H9 (cell line): ENCODE data around the gene DLX2. TPM values are rescaled to one million over a fixed set of nuclear protein-coding genes. Genes with fewer than 3 reads are reported as not detected.

Source experiments
- DNase-seq: peaks from one replicate; pipeline ENCODE4 v3.0.0-alpha.2; 2017
- H2AFZ ChIP-seq: one replicate; pipeline ENCODE4 v1.6.1; 2013; ENCODE audit warnings: mild to moderate bottlenecking, low read length, control low read depth, moderate library complexity
- H2AK5ac ChIP-seq: 2 replicates; pipeline ENCODE4 v1.6.1; 2013; ENCODE audit warnings: low read length, control low read depth, mixed read lengths; ENCODE audit not compliant: insufficient read length
- H2BK120ac ChIP-seq: one replicate; pipeline ENCODE4 v1.6.1; 2013; ENCODE audit warnings: low read depth, mild to moderate bottlenecking, low read length, control low read depth, inconsistent platforms; ENCODE audit not compliant: poor library complexity, severe bottlenecking
- H2BK12ac ChIP-seq: 2 replicates; pipeline ENCODE4 v1.6.1; 2013; ENCODE audit warnings: low read length, control low read depth, mixed read lengths, low read depth; ENCODE audit not compliant: insufficient read length
- H2BK15ac ChIP-seq: 2 replicates; pipeline ENCODE4 v1.6.1; 2013; ENCODE audit warnings: low read depth, low read length, control low read depth
- H2BK20ac ChIP-seq: one replicate; pipeline ENCODE4 v1.6.1; 2013; ENCODE audit warnings: low read depth, mild to moderate bottlenecking, low read length, control low read depth, inconsistent platforms; ENCODE audit not compliant: poor library complexity, severe bottlenecking
- H2BK5ac ChIP-seq: 2 replicates; pipeline ENCODE4 v1.6.1; 2013; ENCODE audit warnings: low read length, control low read depth, mixed read lengths; ENCODE audit not compliant: insufficient read length
- H3K14ac ChIP-seq: 2 replicates; pipeline ENCODE4 v1.6.1; 2013; ENCODE audit warnings: low read length, control low read depth; ENCODE audit not compliant: insufficient read depth
- H3K18ac ChIP-seq: 2 replicates; pipeline ENCODE4 v1.6.1; 2013; ENCODE audit warnings: low read depth, mild to moderate bottlenecking, mixed read lengths, low read length, control low read depth; ENCODE audit not compliant: insufficient read length
- H3K23ac ChIP-seq: 2 replicates; pipeline ENCODE4 v1.6.1; 2013; ENCODE audit warnings: low read length, control low read depth, mixed read lengths, low read depth; ENCODE audit not compliant: insufficient read length
- H3K23me2 ChIP-seq: 2 replicates; pipeline ENCODE4 v1.6.1; 2013; ENCODE audit warnings: low read depth, mild to moderate bottlenecking, mixed read lengths, low read length, control low read depth; ENCODE audit not compliant: insufficient read length, poor library complexity, severe bottlenecking
- H3K27ac ChIP-seq: 2 replicates; pipeline ENCODE4 v1.5.1; 2013; ENCODE audit warnings: low read length, control low read depth, mixed read lengths, low read depth; ENCODE audit not compliant: insufficient read length
- H3K27me3 ChIP-seq: 2 replicates; pipeline ENCODE4 v1.6.1; 2013; ENCODE audit warnings: low read length, control low read depth, inconsistent platforms; ENCODE audit not compliant: insufficient read depth
- H3K4ac ChIP-seq: 2 replicates; pipeline ENCODE4 v1.6.1; 2013; ENCODE audit warnings: low read depth, mild to moderate bottlenecking, control low read depth, inconsistent platforms, low read length, moderate library complexity
- H3K4me1 ChIP-seq: 2 replicates; pipeline ENCODE4 v1.6.1; 2013; ENCODE audit warnings: low read length, control low read depth, inconsistent platforms; ENCODE audit not compliant: insufficient read depth
- H3K4me2 ChIP-seq: 2 replicates; pipeline ENCODE4 v1.6.1; 2013; ENCODE audit warnings: low read length, control low read depth, mixed read lengths; ENCODE audit not compliant: insufficient read length, insufficient read depth
- H3K56ac ChIP-seq: 2 replicates; pipeline ENCODE4 v1.6.1; 2013; ENCODE audit warnings: low read depth, mild to moderate bottlenecking, mixed read lengths, low read length, control low read depth; ENCODE audit not compliant: insufficient read length
- H3K79me1 ChIP-seq: 2 replicates; pipeline ENCODE4 v1.6.1; 2013; ENCODE audit warnings: low read depth, mild to moderate bottlenecking, moderate library complexity, low read length, control low read depth, inconsistent platforms; ENCODE audit not compliant: insufficient read depth, poor library complexity, severe bottlenecking
- H3K79me2 ChIP-seq: 2 replicates; pipeline ENCODE4 v1.6.1; 2013; ENCODE audit warnings: low read length, control low read depth, inconsistent platforms; ENCODE audit not compliant: insufficient read depth
- H3K9ac ChIP-seq: 2 replicates; pipeline ENCODE4 v1.6.1; 2013; ENCODE audit warnings: low read length, control low read depth, mixed read lengths; ENCODE audit not compliant: insufficient read length; ENCODE audit errors: extremely low read depth
- H3K9me3 ChIP-seq: one replicate; pipeline ENCODE4 v1.6.1; 2013; ENCODE audit warnings: low read depth, low read length, inconsistent platforms; ENCODE audit not compliant: control insufficient read depth
- H3T11ph ChIP-seq: one replicate; pipeline ENCODE4 v1.6.1; 2013; ENCODE audit warnings: mild to moderate bottlenecking, low read length, control low read depth, inconsistent platforms
- H4K20me1 ChIP-seq: one replicate; pipeline ENCODE4 v1.6.1; 2013; ENCODE audit not compliant: control insufficient read depth, insufficient read length, insufficient read depth
- H4K5ac ChIP-seq: 2 replicates; pipeline ENCODE4 v1.6.1; 2013; ENCODE audit warnings: low read depth, mild to moderate bottlenecking, mixed read lengths, low read length, control low read depth; ENCODE audit not compliant: insufficient read length
- H4K8ac ChIP-seq: replicated peaks from 2 replicates; pipeline ENCODE4 v1.6.1; 2013; ENCODE audit warnings: low read length, control low read depth, mixed read lengths, low read depth; ENCODE audit not compliant: insufficient read length
- H4K91ac ChIP-seq: 2 replicates; pipeline ENCODE4 v1.6.1; 2013; ENCODE audit warnings: low read depth, mild to moderate bottlenecking, moderate library complexity, mixed read lengths, low read length, control low read depth; ENCODE audit not compliant: insufficient read length
- H3K27ac Mint-ChIP-seq, 3 experiments: 2 replicates in 2 of 3; 3 replicates in 1 of 3; pipeline ENCODE4 v1.8.0; 2020 to 2021; ENCODE audit warnings: mixed read lengths in 3 of 3, mild to moderate bottlenecking in 1 of 3, moderate library complexity in 1 of 3
- H3K27me3 Mint-ChIP-seq: 2 replicates; pipeline ENCODE4 v1.8.0; 2021; ENCODE audit warnings: low read depth, mild to moderate bottlenecking, moderate library complexity, mixed read lengths
- H3K36me3 Mint-ChIP-seq, 3 experiments: 2 replicates in 2 of 3; 3 replicates in 1 of 3; pipeline ENCODE4 v1.8.0; 2020 to 2021; ENCODE audit warnings: low read depth in 3 of 3, mixed read lengths in 3 of 3; ENCODE audit not compliant: insufficient read depth in 1 of 3
- H3K4me1 Mint-ChIP-seq, 2 experiments: 2 replicates each; pipeline ENCODE4 v1.8.0; 2020; ENCODE audit warnings: mixed read lengths in 2 of 2
- H3K4me3 Mint-ChIP-seq, 2 experiments: 2 replicates in 1 of 2; 3 replicates in 1 of 2; pipeline ENCODE4 v1.8.0; 2020 to 2021; ENCODE audit warnings: mild to moderate bottlenecking in 2 of 2, mixed read lengths in 2 of 2, moderate library complexity in 1 of 2
- H3K9me3 Mint-ChIP-seq, 2 experiments: 2 replicates in 1 of 2; 3 replicates in 1 of 2; pipeline ENCODE4 v1.8.0; 2020; ENCODE audit warnings: mild to moderate bottlenecking in 2 of 2, mixed read lengths in 2 of 2, moderate library complexity in 1 of 2
- CTCF ChIP-seq: fragments of 200-600 bp; sonication (generic); conservative IDR thresholded peaks from 3 replicates; pipeline ENCODE4 v1.8.0; 2021; ENCODE audit warnings: antibody characterized with exemption, mild to moderate bottlenecking
- WGBS: extraction: QIAGEN DNeasy Blood & Tissue Kit; methylation state at CpG from one replicate; pipeline ENCODE4 v1.1.7; 2013; ENCODE audit warnings: missing lambda C conversion rate, low lambda C conversion rate, mixed read lengths; ENCODE audit not compliant: insufficient read length; ENCODE audit errors: extremely low coverage; 5-methylcytosine and 5-hydroxymethylcytosine counted together
- total RNA-seq: library from RNA; stranded (reverse); gene quantifications from 2 replicates; pipeline ENCODE4 v1.2.1, GENCODE V29; 2021

The DLX2 gene
- total RNA-seq, 1 experiment from 2014 or later = not detected

DNA sequence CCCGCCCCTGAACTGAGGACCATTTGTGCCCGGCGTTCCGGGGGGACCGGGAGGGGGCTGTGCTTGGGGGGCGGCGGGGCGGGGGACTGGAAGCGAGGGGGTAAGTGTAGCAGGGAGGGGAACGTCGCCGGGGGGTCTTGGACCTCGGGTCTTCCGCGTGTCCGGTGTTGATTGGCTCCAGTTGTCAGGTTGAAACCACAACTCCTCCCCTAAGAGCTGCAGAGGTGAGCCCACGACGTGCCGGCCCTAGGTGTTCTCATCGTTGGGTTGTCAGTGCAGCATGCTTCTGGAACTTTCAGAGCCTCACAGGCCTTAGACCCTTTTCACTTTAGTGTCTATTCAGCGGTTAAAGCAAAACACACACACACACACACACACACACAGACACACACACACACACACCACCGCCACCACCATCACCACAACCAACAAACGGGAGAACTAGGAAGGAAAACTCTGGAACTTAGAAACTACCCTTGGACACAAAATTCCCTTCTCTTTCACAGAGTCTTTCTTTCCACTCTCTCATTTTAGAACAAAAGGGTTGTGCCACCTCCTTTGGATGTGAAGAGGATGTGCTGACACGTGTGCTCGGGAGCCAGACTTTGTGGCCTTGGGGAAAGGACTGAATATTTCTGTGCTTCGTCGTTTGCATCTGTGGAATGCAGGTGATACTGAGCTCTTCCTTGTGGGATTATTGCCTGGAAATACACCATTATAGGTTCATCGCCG, 6.7 kb upstream of the DLX2 start:
- WGBS = no CpG with 5 or more reads among the region's 29 CpGs
- Histone ChIP-seq H3K4me1 (no peaks in the 10 kb centered on the region; the same call in 1 of the 2 replicates), H4K91ac (no peak overlapping the region), H2BK5ac (no peak overlapping the region), H3K23ac (no peak overlapping the region), H2BK12ac (no peak overlapping the region), H2AK5ac (no peak overlapping the region), H3K9me3 (no peaks in the 10 kb centered on the region), H3K79me1 (no peaks in the 10 kb centered on the region), H3K27me3 (peaks cover 56% of the 10 kb centered on the region), H3K4ac (no peak overlapping the region), H4K20me1 (no peaks in the 10 kb centered on the region), H2AFZ (no peak overlapping the region), H2BK15ac (no peak overlapping the region), H2BK20ac (no peak overlapping the region), H3K14ac (no peak overlapping the region), H3K56ac (no peak overlapping the region), H3K9ac (no peak overlapping the region), H3K4me2 (peak overlapping the region; percentile 33), H4K5ac (no peak overlapping the region), H3T11ph (no peak overlapping the region), H3K79me2 (no peaks in the 10 kb centered on the region), H4K8ac (no peak overlapping the region), H3K23me2 (peaks cover 11% of the 10 kb centered on the region), H2BK120ac (no peak overlapping the region), H3K18ac (no peak overlapping the region), H3K27ac (no peak overlapping the region)
- Mint-ChIP-seq H3K9me3 (peaks cover 2 to 9% of the 10 kb centered on the region in 2 experiments; a peak in 3 of 5 replicates), H3K27me3 (peaks cover 57% of the 10 kb centered on the region), H3K36me3 (no peaks in the 10 kb centered on the region), H3K27ac (no peak overlapping the region), H3K4me1 (peaks cover 20 to 32% of the 10 kb centered on the region in 2 experiments), H3K4me3 (peak overlapping the region in 1 of 2 experiments; percentile 67; a peak in 3 of 5 replicates)
- DNase-seq = no peak
- TF ChIP-seq CTCF = no peak
